Raji (cell line): Measurements from ENCODE around the gene NLK.

ENCODE experiments used
- POLR2A ChIP-seq: IDR thresholded peaks from 2 replicates; pipeline ENCODE4 v1.6.1; 2011; ENCODE audit warnings: low read depth, low read length, control low read depth; ENCODE audit not compliant: insufficient read depth

Gene NLK

DNA sequence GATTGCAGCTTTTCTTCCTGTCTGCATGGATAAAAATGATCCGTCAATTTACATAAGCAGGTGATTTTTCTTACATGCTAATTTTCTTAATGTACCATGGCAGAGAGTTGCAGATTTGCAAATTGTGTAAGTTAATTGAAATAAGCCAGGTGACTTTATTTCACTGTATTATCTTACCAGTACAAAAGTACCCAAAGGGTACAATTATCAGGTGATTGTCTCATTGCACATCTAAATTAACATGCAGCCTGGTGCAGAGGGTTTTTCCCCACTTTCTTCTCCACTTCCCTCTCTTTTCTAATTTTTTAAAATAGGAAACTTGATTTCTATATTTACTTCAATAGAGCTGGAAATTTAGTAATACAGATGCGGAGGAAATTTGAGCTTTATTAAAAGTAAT is 11.2 kb downstream of the NLK start:
- TF ChIP-seq POLR2A = no peak

DNA sequence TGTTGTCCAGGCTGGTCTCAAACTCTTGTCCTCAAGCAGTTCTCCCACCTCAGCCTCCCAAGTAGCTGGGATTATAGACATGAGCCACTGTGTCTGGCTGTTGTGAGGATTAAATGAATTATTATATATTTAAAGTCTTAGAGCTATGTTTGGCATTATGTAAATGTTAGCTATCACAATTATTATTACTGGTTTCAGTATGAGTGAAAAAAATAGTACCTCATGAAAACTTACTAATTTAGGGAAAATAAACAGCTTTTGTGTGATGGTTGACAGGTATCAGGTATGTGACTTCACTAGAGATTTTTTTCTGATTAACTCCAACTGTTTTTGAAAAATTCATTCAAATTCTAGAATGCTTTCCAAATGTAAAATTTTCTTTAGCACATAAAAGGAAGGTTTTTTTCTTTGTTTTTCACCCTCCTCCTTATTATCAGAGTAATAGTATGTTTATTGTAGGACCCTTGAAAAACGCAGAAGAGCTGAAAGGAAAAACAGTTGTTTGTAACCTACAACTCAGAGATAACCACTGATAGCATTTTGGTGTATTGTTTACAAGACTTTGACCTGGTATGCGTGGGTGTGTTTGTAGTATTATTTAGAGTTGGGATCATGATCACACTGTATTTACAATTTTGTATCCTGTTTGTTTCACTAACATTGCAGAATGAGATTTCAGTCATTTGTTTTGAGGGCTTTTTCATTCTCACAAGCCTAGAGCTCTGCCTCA is 13.2 kb downstream of the NLK start:
- TF ChIP-seq POLR2A = no peak

DNA sequence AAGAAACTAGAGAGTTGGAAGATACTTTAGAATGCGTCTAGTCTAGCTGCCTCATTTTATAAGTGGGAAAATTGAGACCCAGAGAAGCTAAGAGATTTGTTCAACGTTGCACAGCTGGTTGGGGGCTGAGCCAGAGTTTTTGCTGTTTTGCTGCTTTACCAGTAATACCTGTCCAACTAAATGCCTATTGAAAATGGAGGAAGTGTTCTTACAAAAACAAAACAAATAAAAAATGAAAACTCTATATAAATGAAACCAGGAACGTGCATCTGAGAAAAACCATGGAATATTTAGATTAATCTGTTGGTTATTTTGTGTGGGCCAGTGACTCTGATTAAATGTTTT is 13.8 kb downstream of the NLK start:
- no peak for TF ChIP-seq POLR2A

DNA sequence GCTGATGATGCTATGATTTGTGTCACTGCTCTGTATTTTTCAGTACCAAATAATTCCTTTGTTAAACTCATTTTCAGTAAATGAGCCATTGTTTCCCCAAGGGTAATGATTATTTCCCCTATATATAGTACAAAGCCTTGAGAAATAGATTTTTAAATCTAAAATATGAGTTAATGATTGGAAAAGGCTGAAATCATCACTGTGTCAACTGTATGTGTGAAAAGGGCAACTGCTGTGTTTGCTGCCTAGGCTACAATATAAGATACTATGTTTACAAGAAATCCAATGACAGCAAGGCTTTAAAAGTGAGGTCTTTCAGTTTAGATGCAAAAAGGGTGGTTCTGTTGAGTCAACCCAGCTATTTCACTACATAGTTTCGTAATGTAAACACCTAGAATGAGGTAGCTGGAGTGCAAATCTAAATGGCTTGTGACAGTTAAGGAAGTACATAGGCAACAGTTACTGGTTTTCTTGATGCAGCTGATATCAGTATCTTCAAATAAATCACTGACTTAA is 15.3 kb downstream of the NLK start:
- no peak for TF ChIP-seq POLR2A

DNA sequence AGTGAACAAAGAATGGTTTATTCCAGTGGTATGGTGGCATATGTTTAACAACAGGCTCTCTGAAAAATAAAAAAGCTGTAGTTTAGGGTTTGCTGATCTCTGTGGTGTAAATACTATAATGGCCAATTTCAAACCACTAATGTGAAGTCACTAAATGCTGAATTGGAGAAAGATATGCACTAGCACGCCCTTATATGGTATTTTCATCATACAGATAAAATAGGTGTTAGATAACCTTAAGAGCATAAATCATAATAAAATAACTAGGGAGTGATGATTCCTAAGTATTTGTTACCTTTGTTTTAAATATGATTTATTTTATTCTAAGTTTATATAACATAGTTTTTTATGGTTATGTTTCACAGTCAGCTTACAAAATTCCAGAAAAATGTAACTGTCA is 17.2 kb downstream of the NLK start:
- no peak for TF ChIP-seq POLR2A

DNA sequence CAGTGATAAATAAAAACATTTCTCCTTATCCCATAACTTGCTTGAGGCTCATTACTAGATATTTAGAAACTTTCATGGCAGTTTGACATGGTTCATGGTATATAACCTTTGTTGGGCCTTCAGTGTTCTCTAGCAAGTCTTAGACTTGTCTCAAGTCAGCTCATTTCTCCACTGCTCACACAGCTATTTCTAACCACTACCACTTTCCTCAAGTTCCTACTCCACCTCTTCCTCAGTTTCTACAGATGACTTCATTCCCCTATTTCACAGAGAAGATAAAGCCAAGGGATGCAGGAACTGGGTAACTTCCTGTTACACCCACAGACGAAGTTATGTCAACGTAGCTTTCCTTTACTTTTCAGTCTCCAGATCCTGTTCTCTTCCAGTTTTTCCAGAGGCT is 23.2 kb downstream of the NLK start:
- TF ChIP-seq POLR2A = no peak

DNA sequence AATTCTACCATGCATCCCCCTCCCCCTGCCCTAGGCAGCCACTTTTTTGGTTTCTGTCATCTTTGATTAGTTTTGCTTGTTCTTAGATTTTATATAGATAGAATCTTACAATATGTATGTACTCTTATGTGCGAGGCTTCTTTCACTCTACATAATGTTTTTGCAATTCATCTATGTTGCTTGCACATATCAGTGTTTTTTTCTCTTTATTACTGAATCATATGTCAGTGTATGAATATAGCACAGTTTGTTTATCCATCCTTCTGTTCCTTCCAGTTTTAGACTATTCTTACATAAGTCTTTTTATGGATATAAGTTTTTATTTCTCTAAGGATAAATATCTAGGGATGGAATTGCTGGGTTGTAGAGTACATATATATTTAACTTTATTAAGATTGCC is 26.6 kb downstream of the NLK start:
- no peak for TF ChIP-seq POLR2A

DNA sequence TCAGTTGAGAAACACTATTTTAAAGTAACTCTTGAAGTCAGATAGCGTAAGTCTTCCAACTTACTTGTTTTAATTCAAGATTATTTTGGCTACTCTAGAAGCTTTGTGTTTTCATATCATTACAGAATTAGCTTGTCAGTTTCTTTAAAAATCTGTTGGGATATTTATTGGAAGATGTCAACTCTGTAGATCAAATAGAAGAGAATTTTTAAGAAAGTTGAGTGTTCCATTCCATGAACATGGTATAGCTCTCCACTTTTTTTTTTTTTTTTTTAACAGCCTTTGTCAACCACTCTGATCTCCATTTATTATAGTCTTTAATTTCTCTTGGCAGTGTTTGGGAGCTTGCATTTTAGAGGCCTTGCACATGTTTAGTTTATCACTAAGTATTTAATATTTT is 28.7 kb downstream of the NLK start:
- no peak for TF ChIP-seq POLR2A

DNA sequence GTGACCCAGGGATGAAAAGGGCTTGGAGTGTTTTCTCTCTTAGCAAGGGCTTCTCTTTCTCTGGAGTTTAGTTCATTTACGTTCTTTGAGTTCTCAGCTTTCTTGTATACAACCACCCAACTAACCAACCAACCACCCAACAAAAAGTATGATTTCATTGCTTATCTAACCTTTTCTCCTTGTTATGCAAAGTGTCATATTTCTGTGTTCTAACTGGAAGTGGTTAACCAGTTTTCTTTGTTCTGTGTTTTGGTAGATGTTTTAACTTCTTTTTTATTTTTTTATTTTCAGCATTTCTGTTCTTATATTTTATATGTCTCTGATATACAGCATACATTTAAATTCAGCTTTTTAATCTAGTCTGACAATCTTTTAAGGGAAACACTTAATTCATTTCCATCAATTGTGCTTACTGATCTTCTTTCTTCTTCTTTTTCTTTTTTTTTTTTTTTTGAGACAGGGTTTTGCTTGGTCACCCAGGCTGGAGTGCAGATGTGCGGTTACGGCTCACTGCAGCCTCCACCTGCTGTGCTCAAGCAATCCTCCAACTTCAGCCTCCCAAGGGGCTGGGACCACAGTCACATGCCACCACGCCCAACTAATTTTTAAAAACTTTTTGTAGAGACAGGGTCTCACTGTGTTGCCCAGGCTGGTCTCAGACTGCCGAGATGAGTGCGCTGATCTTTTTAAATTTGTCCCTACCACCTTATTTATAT is 29.6 kb downstream of the NLK start:
- TF ChIP-seq POLR2A = no peak

DNA sequence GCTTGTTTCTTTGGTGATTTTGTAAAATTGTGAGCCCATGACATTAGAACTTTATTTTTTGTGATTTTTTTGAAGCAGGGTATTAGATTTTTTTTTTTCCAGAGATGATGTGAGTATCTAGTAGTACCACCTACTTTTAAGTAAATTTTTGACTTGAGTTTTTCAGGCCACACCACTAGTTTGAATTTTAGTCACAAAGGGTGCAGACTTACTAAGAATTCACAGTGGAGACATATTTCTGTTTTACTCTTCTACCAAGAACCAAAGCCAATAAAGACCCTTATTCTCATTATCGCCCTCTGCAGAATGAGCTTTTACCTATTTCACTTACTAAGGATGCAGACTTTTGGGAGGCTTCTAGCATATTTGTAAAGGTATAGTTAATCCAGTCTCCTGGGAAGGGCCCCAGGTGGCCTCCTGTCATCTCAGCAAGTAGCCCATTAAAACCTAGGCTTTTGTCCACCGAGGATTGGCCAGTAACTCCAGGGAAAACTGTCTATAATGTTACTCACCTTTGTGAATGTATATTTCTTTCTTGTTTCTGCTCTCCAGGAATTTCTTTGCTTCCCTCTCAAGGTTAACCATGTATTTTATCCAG is 30.6 kb downstream of the NLK start:
- TF ChIP-seq POLR2A = no peak

DNA sequence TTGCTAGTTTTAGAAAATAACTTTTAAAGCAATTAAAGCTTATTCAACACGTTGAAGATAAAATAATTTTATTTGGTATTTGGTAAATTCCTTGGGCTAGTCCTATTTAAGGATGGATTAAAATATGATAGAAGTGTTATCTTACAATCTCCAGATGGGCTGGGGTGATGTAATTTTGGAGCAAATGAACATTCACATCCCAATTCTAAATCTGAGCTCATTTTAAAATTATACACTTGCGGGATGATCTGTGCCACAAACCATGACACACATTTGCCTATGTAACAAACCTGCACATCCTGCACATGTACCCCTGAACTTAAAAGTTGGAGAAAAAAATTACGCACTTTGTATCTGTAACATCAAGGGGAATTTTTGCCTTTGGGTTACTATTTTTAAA is 31.5 kb downstream of the NLK start:
- no peak for TF ChIP-seq POLR2A

DNA sequence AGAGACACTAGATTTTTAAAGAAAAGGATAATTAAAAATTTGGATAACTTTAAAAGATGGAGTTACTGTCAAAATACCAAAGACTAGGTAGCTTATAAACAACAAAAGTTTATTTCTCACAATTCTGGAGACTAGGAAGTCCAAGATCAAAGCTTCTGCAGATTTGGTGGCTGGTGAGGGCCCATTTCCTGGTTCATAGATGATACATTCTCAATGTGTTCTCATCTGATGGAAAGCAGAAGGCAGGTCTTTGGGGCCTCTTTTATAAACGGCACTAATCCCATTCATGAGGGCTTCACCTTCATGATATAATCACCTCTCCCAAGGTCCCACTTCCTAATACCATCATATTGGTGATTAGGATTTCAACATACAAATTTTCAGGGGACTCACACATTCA is 33.7 kb downstream of the NLK start:
- TF ChIP-seq POLR2A = no peak

DNA sequence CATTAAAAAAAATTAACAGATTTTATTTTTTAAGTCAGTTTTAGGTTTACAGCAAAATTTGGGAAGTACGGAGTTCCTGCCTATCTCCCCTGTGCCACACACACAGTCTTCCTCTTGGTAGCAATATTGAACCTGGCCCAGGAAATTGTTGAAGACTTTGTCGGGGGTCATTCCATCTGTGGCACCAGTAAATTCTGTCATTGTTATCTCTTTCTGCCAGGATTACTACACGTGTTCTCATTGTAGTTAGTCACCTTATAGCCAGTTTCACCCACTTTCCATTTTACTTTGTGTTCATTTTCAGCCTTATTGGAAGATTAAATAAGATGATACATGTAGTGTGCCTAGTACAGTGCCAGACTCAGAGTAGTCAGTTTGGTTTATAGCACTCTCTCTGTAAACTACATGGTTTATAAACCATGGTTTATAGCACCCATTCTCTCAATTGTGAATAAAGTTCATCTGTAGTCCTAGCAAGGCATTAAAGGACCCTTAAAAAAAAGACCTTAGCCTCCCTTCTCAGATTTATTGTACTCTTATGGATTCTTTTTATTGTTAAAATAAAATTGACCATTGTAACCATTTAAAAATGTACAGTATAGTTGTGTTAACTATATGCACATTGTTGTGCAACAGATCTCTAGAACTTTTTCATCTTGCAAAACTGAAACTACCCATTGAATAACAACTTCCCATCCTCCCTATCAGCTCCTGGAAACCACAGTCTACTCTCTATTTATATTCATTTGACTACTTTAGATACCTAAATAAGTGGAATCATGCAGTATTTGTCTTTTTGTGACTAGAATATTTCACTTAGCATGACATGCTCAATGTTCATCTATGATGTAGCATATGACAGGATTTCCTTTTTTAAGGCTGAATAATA is 36.1 kb downstream of the NLK start:
- TF ChIP-seq POLR2A = no peak

DNA sequence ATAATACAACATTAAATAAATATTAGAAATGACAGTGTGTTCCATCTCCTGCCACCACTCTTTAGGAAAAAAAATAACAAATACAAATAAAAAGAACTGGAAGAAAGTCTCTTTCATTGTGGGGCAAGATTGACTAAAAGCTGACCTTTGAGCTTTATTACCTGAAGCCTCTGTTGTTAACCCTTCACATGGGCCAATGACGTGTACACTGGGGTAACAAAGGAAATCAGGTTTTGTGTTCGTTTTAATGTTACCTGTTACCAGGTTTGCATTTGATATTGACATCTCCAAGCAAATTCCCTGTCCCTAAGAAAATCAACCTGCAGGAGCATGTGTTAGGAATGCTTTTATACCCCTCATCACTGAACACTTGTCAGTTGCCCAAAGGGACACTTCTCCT is 39.0 kb downstream of the NLK start:
- TF ChIP-seq POLR2A = no peak

DNA sequence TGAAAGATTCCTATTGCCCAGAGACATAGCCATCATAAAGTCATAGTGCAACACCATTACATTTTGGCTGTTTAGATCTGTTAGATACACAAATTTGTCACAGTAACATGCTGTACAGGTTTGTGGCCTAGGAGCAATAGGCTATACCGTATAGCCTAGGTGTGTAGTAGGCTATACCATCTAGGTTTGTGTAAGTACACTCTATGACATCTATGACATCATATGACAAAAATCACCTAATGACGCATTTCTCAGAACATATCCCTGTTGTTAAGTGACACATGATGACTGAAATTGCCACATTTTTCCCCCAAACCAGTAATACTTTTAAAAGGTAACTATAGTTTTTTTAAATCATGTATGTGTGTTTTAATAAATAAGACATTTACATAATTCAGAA is 43.3 kb downstream of the NLK start:
- no peak for TF ChIP-seq POLR2A

DNA sequence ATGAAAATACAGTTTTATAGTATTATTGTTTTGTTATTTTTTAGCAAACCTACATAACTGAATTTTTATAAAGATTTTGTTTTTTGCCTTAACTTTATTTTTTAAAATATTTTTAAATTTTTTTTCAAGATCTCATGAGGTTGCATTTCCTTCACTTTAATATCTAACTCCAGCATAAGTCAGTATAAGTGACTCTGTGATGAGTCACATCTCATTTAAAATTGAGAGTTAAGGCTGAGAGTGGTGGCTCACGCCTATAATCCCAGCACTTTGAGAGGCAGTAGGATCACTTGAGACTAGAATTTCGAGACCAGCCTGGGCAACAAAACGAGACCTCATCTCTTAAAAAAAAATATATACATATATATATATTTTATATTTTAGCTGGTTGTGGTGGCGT is 44.0 kb downstream of the NLK start:
- TF ChIP-seq POLR2A = no peak

DNA sequence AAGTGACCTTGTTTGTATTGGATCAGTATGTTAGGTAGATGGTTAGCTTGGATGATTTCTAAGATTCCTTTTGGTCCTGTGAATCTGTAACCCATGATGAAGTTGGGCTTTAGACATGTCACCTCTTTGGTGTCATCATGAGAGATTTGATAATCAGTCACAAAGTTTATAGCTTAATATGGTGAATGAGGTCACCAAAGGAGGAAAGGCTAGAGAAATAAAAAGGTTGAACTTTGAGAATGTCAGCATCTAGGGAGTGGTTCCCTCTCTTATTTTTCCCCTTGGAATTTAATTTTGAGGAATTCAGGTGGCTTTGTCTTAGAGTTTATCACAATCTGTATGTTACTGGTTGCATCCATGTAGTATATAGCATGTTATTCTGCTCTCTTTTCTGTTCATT is 45.3 kb downstream of the NLK start:
- no peak for TF ChIP-seq POLR2A
